Breast epithelium (tissue), 4 donors: ENCODE results near the gene CCDC3. TPM values are rescaled to one million over a fixed set of nuclear protein-coding genes. Genes with fewer than 3 reads are reported as not detected.

Experiments used
- DNase-seq, 2 donors: peaks; one replicate each; pipeline ENCODE4 v3.0.0-alpha.2; 2019; ENCODE audit warnings: low spot score in 2 of 2
- H3K27ac ChIP-seq, 2 donors: fragments of 200-600 bp; sonication (generic) in 1 of 2; one replicate each; pipeline ENCODE4 v1.5.1; 2016 to 2019; ENCODE audit warnings: mild to moderate bottlenecking in 1 of 2
- H3K27me3 ChIP-seq, 2 donors: fragments of 200-600 bp; sonication (generic) in 1 of 2; one replicate each; pipeline versions ENCODE4 v1.5.1 to v1.6.0; 2017 to 2019; ENCODE audit warnings: control low read depth in 1 of 2, mild to moderate bottlenecking in 1 of 2
- H3K36me3 ChIP-seq: fragments of 200-600 bp; one replicate; pipeline ENCODE4 v1.5.1; 2019
- H3K4me1 ChIP-seq, 2 donors: fragments of 200-600 bp; sonication (generic); one replicate each; pipeline ENCODE4 v1.5.1; 2016 to 2019; ENCODE audit warnings: control low read depth in 1 of 2
- H3K4me3 ChIP-seq, 3 donors: fragments of 200-600 bp; sonication (generic); 1 replicate in 2 of 3; 2 replicates in 1 of 3; pipeline ENCODE4 v1.5.1; 2016 to 2019; ENCODE audit warnings: mild to moderate bottlenecking in 3 of 3, moderate library complexity in 2 of 3
- H3K9me3 ChIP-seq, 2 donors: fragments of 200-600 bp; sonication (generic) in 1 of 2; one replicate each; pipeline ENCODE4 v1.5.1; 2016 to 2019; ENCODE audit warnings: control low read depth in 1 of 2
- CTCF ChIP-seq, 3 donors: fragments of 450-650 bp; IDR thresholded peaks; one replicate each; pipeline ENCODE4 v1.5.1; 2016 to 2017; ENCODE audit warnings: antibody characterized with exemption in 3 of 3, mild to moderate bottlenecking in 3 of 3, moderate library complexity in 3 of 3
- POLR2A ChIP-seq: fragments of 450-650 bp; IDR thresholded peaks from one replicate; pipeline ENCODE4 v1.6.1; 2016; ENCODE audit warnings: antibody characterized with exemption, mild to moderate bottlenecking, moderate library complexity
- POLR2AphosphoS5 ChIP-seq, 3 donors: sonication (generic); formaldehyde crosslinking; IDR thresholded peaks; one replicate each; pipeline ENCODE4 v1.6.1; 2017; ENCODE audit warnings: antibody characterized with exemption in 3 of 3
- intact Hi-C: fragments of 100-400 bp; cut with DNase I; formaldehyde crosslinking; loops from one replicate; pipeline ENCODE4 v1.15.1; 2023; ENCODE audit warnings: low total_unique reads
- total RNA-seq, 3 donors: library from RNA; depleted of rRNA; stranded (reverse); fragments of >200 nt; gene quantifications; one replicate each; pipeline ENCODE4 v1.1.0, GENCODE V29; 2016

Gene CCDC3
- total RNA-seq, 3 donors from 2014 or later: 8.2 to 13.0 (median 9.8) TPM

- Histone ChIP-seq H3K27me3 (no peaks in the 10 kb centered on the region), H3K4me1 (no peaks in the 10 kb centered on the region), H3K9me3 (no peaks in the 10 kb centered on the region), H3K27ac (no peak overlapping the region), H3K36me3 (no peaks in the 10 kb centered on the region), H3K4me3 (no peak overlapping the region)
- intact Hi-C loops: no loop called here
- DNase-seq: no peak
- TF ChIP-seq POLR2AphosphoS5 (IDR thresholded peaks at IDR 0.05) (no peak), POLR2A (no peak), CTCF (IDR thresholded peaks at IDR 0.05) (no peak)
Observed at GRCh38 chr10:12909182-12909835, 92.2 kb downstream of the CCDC3 start.

DNA sequence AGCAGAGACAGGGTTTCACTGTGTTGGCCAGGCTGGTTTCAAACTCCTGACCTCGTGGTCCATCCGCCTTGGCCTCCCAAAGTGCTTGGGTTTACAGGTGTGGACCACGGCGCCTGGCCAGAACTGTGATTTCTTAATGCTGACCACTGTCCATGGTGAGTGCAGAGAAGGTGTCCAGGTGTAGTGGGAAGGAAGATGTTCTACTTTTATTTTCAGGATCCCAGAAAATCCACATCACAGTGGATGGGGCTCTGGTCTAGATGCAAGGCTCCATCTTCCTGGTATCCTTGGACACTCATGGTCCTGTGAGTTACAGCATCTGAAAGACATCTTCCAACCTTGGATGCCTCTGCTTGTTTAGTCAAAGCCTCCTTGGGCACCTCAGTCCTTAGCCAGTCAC, 92.7 kb downstream of the CCDC3 start:
- Histone ChIP-seq H3K36me3 (no peaks in the 10 kb centered on the region), H3K27ac (no peak overlapping the region), H3K27me3 (no peaks in the 10 kb centered on the region), H3K4me3 (no peak overlapping the region), H3K9me3 (no peaks in the 10 kb centered on the region), H3K4me1 (no peaks in the 10 kb centered on the region)
- intact Hi-C loops: no loop called here
- DNase-seq: no peak
- TF ChIP-seq POLR2AphosphoS5 (IDR thresholded peaks at IDR 0.05): no peak
- TF ChIP-seq CTCF (IDR thresholded peaks at IDR 0.05): no peak
- no peak for TF ChIP-seq POLR2A

DNA sequence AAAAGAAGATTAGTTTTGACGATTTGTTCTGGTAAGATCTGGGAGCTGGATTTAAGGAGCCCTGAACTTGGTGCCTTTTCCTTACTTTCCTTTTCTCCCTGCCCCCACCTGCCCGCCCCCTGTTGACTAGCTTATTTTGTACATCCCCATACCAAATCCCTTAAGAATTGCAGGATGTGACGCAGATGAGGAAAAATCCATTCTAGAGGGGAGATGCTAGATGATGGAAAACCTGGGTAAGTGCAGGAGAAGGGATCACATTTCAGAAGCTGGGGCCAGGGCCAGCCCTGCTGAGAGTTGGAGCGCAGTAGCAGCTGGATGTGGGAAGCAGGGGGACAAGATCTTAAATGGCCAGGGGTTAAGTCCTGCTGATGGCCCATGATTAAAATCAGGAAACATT, 93.9 kb downstream of the CCDC3 start:
- no peaks in the 10 kb centered on the region for H3K9me3 ChIP-seq
- no peaks in the 10 kb centered on the region for H3K36me3 ChIP-seq
- no peak for DNase-seq
- intact Hi-C loops: no loop called here
- no peaks in the 10 kb centered on the region for H3K4me1 ChIP-seq
- H3K27me3 ChIP-seq: no peaks in the 10 kb centered on the region
- TF ChIP-seq POLR2A: no peak
- TF ChIP-seq CTCF (IDR thresholded peaks at IDR 0.05): no peak
- TF ChIP-seq POLR2AphosphoS5 (IDR thresholded peaks at IDR 0.05): no peak
- H3K27ac ChIP-seq: peak overlapping the region in 1 of 2 donors; percentile 48
- peak overlapping the region in 1 of 3 donors; percentile 22 for H3K4me3 ChIP-seq

DNA sequence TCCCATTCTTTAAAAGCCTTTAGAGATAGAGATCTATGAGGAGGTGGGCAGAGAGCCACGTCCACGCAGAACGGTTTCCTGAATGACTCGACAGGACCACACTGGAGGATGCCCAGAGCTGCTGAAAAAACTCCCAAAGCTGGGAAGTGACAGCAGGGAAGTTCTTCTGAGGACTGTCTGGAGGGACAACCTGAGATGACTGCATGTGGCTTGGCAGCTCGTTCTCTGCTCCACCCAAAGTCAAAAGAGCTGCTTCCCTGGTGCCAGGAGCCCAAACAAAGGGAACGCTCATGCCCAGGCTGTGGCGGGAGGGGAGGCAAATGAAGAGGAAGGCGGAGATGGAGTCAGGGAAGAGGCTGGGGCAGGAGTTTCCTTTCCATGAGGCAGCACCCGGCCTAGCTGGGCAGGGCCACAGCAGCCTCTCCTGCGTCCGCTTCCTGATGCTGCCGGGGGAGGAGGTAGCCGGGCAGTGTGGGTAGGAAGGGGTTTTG, 95.4 kb downstream of the CCDC3 start:
- peak in 1 of 2 donors; percentile 19 for DNase-seq
- intact Hi-C loops: no loop called here

More for the DNA sequence above, 95.4 kb downstream of the CCDC3 start:
- no peaks in the 10 kb centered on the region for H3K36me3 ChIP-seq
- TF ChIP-seq CTCF (IDR thresholded peaks at IDR 0.05): no peak
- peak in 1 of 3 donors; percentile 16 for TF ChIP-seq POLR2AphosphoS5 (IDR thresholded peaks at IDR 0.05)
- H3K27ac ChIP-seq: peak overlapping the region; percentile 54 to 69
- H3K4me1 ChIP-seq: no peaks in the 10 kb centered on the region
- no peak overlapping the region for H3K4me3 ChIP-seq
- H3K27me3 ChIP-seq: no peaks in the 10 kb centered on the region
- no peaks in the 10 kb centered on the region for H3K9me3 ChIP-seq
